Measurements from ENCODE around the gene DERL3.

The DERL3 gene

GRCh38 chr22:23806837-23807236 lies 32.0 kb downstream of the DERL3 start:
- in situ Hi-C loops (cut with MboI; ENCODE audit: low sequenced_read_pairs), result no loop called here

DNA sequence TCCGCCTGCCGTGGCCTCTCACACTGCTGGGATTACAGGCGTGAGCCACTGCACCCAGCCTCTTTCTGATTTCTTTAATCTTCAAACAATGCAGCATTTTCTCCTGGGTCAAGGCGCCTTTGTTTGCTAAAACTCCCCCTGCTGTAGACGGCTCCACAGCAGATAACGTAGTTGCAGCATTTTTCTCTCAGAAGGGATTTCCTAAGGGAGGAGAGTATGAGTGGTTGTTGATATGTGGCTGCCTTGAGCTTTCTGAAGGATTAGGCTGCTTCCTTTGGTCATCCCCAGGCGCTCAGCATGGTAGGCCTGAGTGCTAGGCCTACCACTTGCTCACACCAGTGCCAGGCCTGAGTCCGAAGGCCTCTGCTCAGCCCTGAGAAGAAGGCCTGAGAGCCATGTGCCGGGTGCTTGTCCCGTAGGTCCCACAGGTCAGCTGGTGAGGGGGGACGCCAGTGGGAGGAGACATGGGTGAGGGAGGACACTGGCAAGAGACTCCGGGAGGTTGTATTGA lies 34.0 kb downstream of the DERL3 start:
- in situ Hi-C loops (cut with MboI; ENCODE audit: low sequenced_read_pairs), result no loop called here

DNA sequence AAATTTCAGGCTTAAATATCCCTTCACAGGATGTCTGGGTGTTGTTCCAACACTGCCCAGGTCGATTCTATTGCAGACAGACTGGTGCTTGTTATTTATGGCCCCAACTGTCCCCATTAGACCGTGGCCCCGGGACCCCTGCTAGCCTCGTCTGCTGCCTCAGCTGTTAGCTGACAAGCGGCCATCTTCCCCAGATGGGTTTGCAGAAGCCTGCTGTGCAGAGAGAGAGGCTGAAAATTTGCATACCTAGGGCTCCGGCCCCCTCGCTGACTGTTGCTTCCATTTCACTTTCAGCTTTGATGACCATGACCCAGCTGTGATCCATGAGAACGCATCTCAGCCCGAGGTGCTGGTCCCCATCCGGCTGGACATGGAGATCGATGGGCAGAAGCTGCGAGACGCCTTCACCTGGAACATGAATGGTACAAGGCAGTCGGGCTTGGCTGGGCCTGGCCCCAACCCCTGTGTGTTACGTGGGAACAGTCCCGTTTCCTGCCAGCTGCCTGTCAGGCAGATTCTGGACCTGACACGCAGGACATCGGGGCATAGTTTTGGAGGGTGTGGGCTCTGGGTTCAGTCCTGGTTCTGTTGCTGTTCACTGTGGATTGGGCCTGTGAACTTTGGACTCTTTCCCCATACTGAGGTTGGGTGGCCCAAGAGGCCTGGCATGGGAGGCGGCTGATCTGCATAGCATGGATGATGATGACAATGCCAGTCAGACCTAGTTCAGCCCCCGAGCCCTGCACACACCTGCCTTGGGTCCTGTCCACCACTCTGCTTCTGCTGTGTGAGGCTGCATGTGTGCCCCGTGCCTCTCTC lies 35.6 kb downstream of the DERL3 start:
- in situ Hi-C loops (cut with MboI; ENCODE audit: low sequenced_read_pairs), result no loop called here

GRCh38 chr22:23801886-23802377 lies 36.9 kb downstream of the DERL3 start:
- in situ Hi-C loops (cut with MboI; ENCODE audit: low sequenced_read_pairs), result no loop called here

DNA sequence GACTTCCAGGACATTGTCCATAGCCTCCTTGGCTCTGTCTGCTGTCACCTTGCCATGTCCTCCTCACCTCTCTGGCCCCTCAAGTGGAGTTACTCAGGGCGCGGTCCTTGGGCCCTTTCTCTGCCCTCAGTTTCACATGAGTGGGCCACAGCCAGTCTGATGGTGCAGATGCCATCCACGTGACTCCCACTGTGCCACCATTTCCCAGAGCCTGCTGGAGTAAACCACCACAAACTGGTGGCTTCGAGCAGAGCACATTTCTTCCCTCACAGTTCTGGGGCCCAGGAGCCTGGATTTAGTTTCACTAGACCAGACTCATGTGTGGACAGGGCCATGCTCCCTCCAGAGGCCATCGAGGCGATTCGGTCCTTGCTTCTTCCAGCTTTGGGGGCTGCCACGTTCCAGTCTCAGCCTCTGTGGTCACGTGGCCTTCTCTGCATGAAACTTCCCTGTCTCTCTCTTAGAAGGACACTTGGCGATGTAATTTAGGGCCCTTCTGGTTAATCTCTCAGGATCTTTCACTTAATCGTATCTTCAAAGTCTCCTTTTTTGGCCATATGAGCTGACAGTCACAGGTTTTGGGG lies 37.5 kb downstream of the DERL3 start:
- in situ Hi-C loops (cut with MboI; ENCODE audit: low sequenced_read_pairs), result no loop called here

DNA sequence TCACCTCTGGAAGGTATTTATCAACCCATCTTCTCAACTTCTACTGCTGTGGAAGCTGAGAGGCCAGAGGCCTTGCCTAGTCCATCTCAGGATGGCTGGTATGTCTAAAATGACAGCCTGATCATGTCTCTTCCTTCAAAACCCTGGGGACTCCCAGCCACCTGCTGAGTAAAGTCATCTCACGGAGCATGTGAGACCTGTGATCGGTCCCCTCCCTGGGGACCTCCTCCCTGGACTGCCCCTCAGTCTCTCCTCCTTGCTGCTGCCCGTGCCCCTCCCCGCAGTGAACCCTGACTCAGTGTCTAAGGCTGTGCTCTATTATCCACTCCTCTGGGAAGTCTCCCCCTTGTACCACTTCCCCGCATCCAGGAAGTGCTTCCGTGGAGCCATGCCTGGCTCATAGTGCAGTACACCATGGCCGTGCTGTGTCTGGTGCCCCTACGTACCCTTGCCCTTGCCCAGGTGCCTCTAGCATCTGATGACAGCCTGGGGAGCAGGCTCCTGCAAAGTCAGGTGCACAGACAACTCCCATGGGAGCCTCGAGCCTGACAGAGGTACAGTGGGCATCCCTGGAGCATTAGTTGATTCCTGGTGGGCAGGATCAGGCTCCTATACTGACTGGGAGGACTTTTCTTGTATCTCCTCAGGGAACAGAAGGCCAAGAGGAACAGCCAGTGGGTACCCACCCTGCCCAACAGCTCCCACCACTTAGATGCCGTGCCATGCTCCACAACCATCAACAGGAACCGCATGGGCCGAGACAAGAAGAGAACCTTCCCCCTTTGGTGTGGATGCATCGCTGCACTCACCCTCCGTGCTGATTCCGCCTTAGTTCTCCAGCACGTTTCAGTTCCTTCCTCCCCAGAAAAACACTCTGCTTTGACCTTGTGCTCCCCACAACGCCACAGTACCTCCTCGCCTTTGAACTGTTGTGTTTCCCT lies 38.2 kb downstream of the DERL3 start:
- in situ Hi-C loops (cut with MboI; ENCODE audit: low sequenced_read_pairs), result no loop called here

DNA sequence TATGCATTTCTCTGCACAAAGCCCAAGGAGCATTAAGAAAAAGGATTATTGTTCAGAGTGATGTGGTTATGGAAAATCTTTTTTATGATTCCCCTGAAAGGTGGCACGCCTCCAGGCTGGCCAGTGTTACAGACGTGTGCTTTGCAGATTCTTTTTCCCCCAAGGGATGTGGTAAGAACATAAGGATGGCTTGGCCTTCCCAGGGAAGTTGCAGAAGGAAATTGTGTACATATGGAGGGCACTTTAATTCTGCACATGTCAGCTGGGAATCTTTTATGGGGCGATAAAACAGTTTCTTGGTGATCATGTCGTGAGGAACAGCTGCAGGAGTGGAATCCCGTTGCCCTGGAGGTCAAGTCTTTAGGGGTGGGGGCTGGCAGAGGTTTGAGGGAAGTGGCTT lies 42.3 kb downstream of the DERL3 start:
- in situ Hi-C loops (cut with MboI; ENCODE audit: low sequenced_read_pairs), result no loop called here

- in situ Hi-C loops (cut with MboI; ENCODE audit: low sequenced_read_pairs), result no loop called here
These were observed 45.5 kb downstream of the DERL3 start for GRCh38 chr22:23793326-23793725.

DNA sequence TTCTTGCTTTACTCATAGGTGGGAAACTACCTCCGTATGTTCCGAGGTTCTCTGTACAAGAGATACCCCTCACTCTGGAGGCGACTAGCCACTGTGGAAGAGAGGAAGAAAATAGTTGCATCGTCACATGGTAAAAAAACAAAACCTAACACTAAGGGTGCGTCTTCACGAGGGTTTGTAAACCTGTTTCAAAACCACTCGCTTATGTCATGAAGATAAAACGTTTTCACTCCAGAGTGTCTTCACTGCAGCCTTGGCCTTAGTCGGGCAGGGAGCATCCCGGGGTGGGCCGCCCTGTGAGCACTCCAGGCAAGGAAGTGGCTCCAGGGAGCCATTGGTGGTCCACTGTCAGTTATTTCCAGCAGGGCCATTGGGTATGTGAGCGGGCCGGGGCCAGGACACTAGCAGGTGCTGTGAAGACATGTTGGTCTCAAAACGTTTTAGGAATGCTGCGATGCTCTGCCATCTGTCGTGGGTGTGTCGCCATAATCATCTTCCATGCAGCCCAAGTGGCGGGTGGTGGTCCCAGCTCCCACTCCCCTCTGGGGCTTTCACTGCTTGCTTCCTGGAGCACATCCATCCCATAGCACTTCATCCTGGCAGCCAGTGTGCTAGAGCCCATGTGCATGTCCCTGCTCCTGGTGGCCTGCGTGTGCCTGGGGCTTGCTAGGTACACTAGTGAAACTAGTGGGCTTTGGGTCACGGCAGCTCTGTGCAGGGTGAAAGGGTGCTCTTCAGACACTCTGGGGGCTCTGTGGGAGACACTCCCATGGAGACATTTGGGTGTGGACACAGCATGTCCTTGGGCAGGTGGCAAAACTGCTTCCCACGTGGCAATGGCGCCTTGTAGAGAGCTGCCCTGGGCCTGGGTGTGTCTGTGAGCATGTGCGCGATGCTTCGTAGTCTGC lies 46.8 kb downstream of the DERL3 start:
- in situ Hi-C loops (cut with MboI; ENCODE audit: low sequenced_read_pairs), result no loop called here

DNA sequence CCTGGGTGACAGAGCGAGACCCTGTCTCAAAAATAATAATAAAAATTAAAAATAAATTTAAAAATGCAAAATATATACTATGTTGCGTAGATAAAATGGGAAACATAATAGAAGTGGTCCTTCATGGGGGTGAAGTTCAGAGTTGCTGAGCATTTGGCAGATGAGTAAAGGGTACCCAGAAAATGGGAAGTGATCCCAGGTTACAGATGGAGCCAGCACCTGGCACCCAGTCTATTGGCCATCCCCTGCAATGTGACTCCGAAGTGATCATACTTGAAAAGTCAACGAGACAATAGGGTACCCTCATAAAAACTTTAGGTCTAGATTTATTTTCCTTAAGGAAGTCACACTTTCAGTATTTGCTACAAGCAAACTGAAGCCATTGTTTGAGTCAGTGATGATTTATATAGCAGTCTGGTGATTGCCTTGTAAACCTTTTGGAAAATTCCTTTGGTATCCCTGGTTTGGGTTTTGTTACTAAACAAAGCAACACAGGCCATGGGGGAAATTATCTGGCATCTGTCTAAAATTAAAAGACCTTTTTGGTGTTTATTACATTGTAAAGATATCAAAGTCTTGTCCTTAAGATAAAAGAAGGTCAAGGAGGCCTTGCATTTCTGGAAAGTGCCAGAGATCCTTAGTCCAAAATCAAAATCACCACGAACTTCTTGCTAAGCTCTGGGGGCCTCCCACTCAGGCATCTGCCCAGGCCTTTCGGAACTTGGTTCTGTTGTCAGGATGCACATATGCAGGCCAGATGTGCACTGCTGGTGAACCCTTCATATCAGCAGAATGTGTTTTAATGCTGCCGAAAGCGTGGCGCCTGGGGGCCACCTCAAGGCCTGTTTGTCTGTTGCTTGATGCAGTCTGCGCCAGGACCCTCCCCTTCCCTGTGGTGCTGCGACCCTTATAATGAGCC lies 47.7 kb downstream of the DERL3 start:
- in situ Hi-C loops (cut with MboI; ENCODE audit: low sequenced_read_pairs), result no loop called here

DNA sequence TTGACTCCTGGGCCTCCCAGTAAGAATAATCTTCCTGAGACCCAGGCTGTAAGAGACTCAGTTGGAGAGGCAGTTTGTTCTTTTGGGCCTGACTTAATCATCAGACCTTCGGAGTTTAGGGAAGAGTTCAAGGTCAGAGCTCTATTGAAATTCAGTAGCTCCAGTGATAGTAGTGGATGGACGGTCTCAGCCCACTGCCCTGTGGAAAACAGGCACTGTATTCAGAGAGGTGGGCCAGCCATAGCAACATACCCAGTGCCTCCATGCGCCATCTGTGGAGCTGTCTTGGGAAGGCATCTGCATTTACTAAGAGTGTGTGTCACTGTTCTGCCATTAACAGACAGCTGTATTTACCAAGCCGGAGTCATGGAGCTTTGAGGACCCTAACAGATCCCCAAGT lies 49.2 kb downstream of the DERL3 start:
- in situ Hi-C loops (cut with MboI; ENCODE audit: low sequenced_read_pairs), result no loop called here

DNA sequence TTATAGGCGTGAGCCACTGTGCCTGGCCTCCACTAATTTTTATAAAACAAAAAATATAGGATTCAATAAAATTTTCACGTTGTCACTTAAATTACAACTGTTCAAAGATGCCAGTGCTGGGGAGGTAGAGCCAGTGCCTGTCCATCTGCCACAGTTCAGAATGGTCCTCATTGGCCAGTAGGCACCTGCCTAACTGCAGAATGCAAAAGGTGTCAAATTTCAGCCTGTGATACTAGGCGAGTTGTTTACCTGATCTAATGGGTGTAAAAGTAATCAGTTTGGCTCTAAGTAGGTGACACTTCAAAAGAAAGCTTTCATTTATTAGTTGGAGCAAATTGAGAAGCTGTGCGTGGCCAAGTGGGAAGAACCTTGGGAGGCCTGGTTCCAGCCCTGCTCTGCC lies 49.7 kb downstream of the DERL3 start:
- in situ Hi-C loops (cut with MboI; ENCODE audit: low sequenced_read_pairs), result no loop called here

GRCh38 chr22:23787910-23788309 lies 50.9 kb downstream of the DERL3 start:
- in situ Hi-C loops (cut with MboI; ENCODE audit: low sequenced_read_pairs), result no loop called here

GRCh38 chr22:23787600-23787896 lies 51.3 kb downstream of the DERL3 start:
- in situ Hi-C loops (cut with MboI; ENCODE audit: low sequenced_read_pairs), result no loop called here

GRCh38 chr22:23786752-23787599 lies 51.8 kb downstream of the DERL3 start, which contains the start of gene SMARCB1:
Gene SMARCB1, plus strand, starts transcription at chr22:23786966. Its CDS starts 204 bp downstream, at chr22:23787170.
- in situ Hi-C loops (cut with MboI; ENCODE audit: low sequenced_read_pairs), result no loop called here

- in situ Hi-C loops (cut with MboI; ENCODE audit: low sequenced_read_pairs), result no loop called here
These were observed 52.5 kb downstream of the DERL3 start for GRCh38 chr22:23786261-23786710.
